Measurements from ENCODE around the gene CDK5. TPM values are rescaled to one million over a fixed set of nuclear protein-coding genes. Genes with fewer than 3 reads are reported as not detected.
A peak's percentile ranks its signal among the peaks of the same experiment; 100 is the strongest.

The CDK5 gene
- total RNA-seq, 3 donors from 2014 or later = 5.2 to 8.8 (median 8.6) TPM

- H3K4me1 ChIP-seq = peaks cover 20 to 24% of the 10 kb centered on the region in 2 donors
- no peak for DNase-seq (ENCODE audit: low spot score in 2 of 2)
- H3K4me3 ChIP-seq = peak overlapping the region; percentile 81 to 98 (median 86)
- no peaks in the 10 kb centered on the region for H3K36me3 ChIP-seq
- H3K27me3 ChIP-seq = no peaks in the 10 kb centered on the region
- TF ChIP-seq CTCF (IDR thresholded peaks at IDR 0.05) = no peak
- TF ChIP-seq POLR2A (IDR thresholded peaks at IDR 0.05) = no peak
- no peak for TF ChIP-seq POLR2AphosphoS5 (IDR thresholded peaks at IDR 0.05)
- intact Hi-C loops (cut with DNase I; ENCODE audit: low total_unique reads) = no loop called here
- no peaks in the 10 kb centered on the region for H3K9me3 ChIP-seq
- peak overlapping the region; percentile 97 to 100 for H3K27ac ChIP-seq
Observed at GRCh38 chr7:151058781-151059366, 1.2 kb upstream of the CDK5 start.

GRCh38 chr7:151057989-151058780, 488 bp upstream of the CDK5 start:
- TF ChIP-seq CTCF (IDR thresholded peaks at IDR 0.05) = no peak
- peak; percentile 76 to 87 (median 80) for TF ChIP-seq POLR2AphosphoS5 (IDR thresholded peaks at IDR 0.05)
- peak; percentile 50 for TF ChIP-seq POLR2A (IDR thresholded peaks at IDR 0.05)
- peak overlapping the region; percentile 97 to 100 for H3K27ac ChIP-seq
- H3K4me3 ChIP-seq = peak overlapping the region; percentile 81 to 98 (median 86)
- no peaks in the 10 kb centered on the region for H3K9me3 ChIP-seq
- no peaks in the 10 kb centered on the region for H3K27me3 ChIP-seq
- H3K36me3 ChIP-seq = no peaks in the 10 kb centered on the region
- H3K4me1 ChIP-seq = peaks cover 20 to 24% of the 10 kb centered on the region in 2 donors
- peak; percentile 98 to 99 for DNase-seq (ENCODE audit: low spot score in 2 of 2)
- intact Hi-C loops (cut with DNase I; ENCODE audit: low total_unique reads) = no loop called here

- DNase-seq (ENCODE audit: low spot score in 2 of 2) = peak in 1 of 2 donors; percentile 71
- peak overlapping the region; percentile 81 to 98 (median 86) for H3K4me3 ChIP-seq
- H3K36me3 ChIP-seq = no peaks in the 10 kb centered on the region
- TF ChIP-seq CTCF (IDR thresholded peaks at IDR 0.05) = no peak
- no peak for TF ChIP-seq POLR2A (IDR thresholded peaks at IDR 0.05)
- no peak for TF ChIP-seq POLR2AphosphoS5 (IDR thresholded peaks at IDR 0.05)
- no peaks in the 10 kb centered on the region for H3K9me3 ChIP-seq
- H3K4me1 ChIP-seq = peaks cover 13 to 24% of the 10 kb centered on the region in 2 donors
- intact Hi-C loops (cut with DNase I; ENCODE audit: low total_unique reads) = no loop called here
- H3K27ac ChIP-seq = no peak overlapping the region
- H3K27me3 ChIP-seq = no peaks in the 10 kb centered on the region
Observed at GRCh38 chr7:151056666-151057505, 811 bp downstream of the CDK5 start.

- Histone ChIP-seq H3K9me3 (no peaks in the 10 kb centered on the region), H3K4me1 (peaks cover 10 to 18% of the 10 kb centered on the region in 2 donors), H3K4me3 (no peak overlapping the region), H3K36me3 (no peaks in the 10 kb centered on the region), H3K27ac (no peak overlapping the region), H3K27me3 (no peaks in the 10 kb centered on the region)
- no peak for DNase-seq (ENCODE audit: low spot score in 2 of 2)
- intact Hi-C loops (cut with DNase I; ENCODE audit: low total_unique reads) = no loop called here
- TF ChIP-seq POLR2AphosphoS5 (IDR thresholded peaks at IDR 0.05) (no peak), CTCF (IDR thresholded peaks at IDR 0.05) (no peak), POLR2A (IDR thresholded peaks at IDR 0.05) (no peak)
Observed at GRCh38 chr7:151056283-151056665, 1.4 kb downstream of the CDK5 start.

Data from breast epithelium (tissue), 4 donors.